Natural killer cell (primary cell): ENCODE data around the gene ZNF597. TPM values are rescaled to one million over a fixed set of nuclear protein-coding genes. Genes with fewer than 3 reads are reported as not detected.

Source experiments
- ATAC-seq, 3 donors: fragments of 150-1000 bp in 2 of 3; fragments of 200-7000 bp in 1 of 3; cut with Tn5 transposase; 1 replicate in 1 of 3; 2 replicates in 2 of 3; pipeline ENCODE4 v1.10.0; 2021; ENCODE audit warnings: mild to moderate bottlenecking in 2 of 3, moderate library complexity in 2 of 3
- DNase-seq, 2 donors: peaks; one replicate each; pipeline versions ENCODE4 v3.0.0 to v3.0.0-alpha.2; 2013 to 2021; ENCODE audit warnings: mixed read lengths in 1 of 2
- H3K27ac ChIP-seq: one replicate; pipeline ENCODE4 v1.5.1; 2013; ENCODE audit warnings: mild to moderate bottlenecking, low read length
- H3K27me3 ChIP-seq: one replicate; pipeline ENCODE4 v1.6.1; 2013; ENCODE audit warnings: low read length; ENCODE audit not compliant: control insufficient read depth, insufficient read depth
- H3K36me3 ChIP-seq: one replicate; pipeline ENCODE4 v1.6.1; 2013; ENCODE audit warnings: low read length; ENCODE audit not compliant: control insufficient read depth, insufficient read depth
- H3K4me1 ChIP-seq: one replicate; pipeline ENCODE4 v1.6.1; 2013; ENCODE audit warnings: low read length; ENCODE audit not compliant: control insufficient read depth, insufficient read depth
- H3K4me3 ChIP-seq: one replicate; pipeline ENCODE4 v1.5.1; 2013; ENCODE audit warnings: low read length
- H3K9me3 ChIP-seq: one replicate; pipeline ENCODE4 v1.6.1; 2013; ENCODE audit warnings: low read length; ENCODE audit not compliant: control insufficient read depth, insufficient read depth
- H3K27ac Mint-ChIP-seq, 2 donors: one replicate each; pipeline ENCODE4 v1.8.0; 2022; ENCODE audit warnings: mild to moderate bottlenecking in 2 of 2, mixed read lengths in 2 of 2, moderate library complexity in 1 of 2
- H3K27me3 Mint-ChIP-seq, 2 donors: one replicate each; pipeline ENCODE4 v1.8.0; 2022; ENCODE audit warnings: low read depth in 2 of 2, mixed read lengths in 2 of 2
- H3K36me3 Mint-ChIP-seq: one replicate; pipeline ENCODE4 v1.8.0; 2022; ENCODE audit warnings: mixed read lengths
- H3K4me1 Mint-ChIP-seq, 2 donors: one replicate each; pipeline ENCODE4 v1.8.0; 2022; ENCODE audit warnings: mixed read lengths in 2 of 2
- H3K4me3 Mint-ChIP-seq: one replicate; pipeline ENCODE4 v1.8.0; 2022; ENCODE audit warnings: mild to moderate bottlenecking, moderate library complexity, mixed read lengths
- H3K9me3 Mint-ChIP-seq, 2 donors: one replicate each; pipeline ENCODE4 v1.8.0; 2022; ENCODE audit warnings: mixed read lengths in 2 of 2
- CTCF ChIP-seq: fragments of 200-600 bp; IDR thresholded peaks from one replicate; pipeline ENCODE4 v1.8.0; 2022; ENCODE audit warnings: antibody characterized with exemption
- whole genome bisulfite sequencing: methylation state at CpG from one replicate; pipeline ENCODE4 v1.1.7; 2013; ENCODE audit warnings: missing lambda C conversion rate; ENCODE audit not compliant: insufficient coverage; 5-methylcytosine and 5-hydroxymethylcytosine counted together
- intact Hi-C: fragments of 100-400 bp; cut with micrococcal nuclease; formaldehyde crosslinking; loops from one replicate; pipeline ENCODE4 v1.14.2; 2022
- total RNA-seq, 4 donors: library from RNA; stranded (reverse); fragments of 120-200 nt in 1 of 4; gene quantifications; one replicate each; pipeline versions ENCODE4 v1.2.3 to v1.2.4, GENCODE V29; 2013 to 2022

ZNF597 gene
- total RNA-seq, 3 donors from 2014 or later (not counting 1 experiment from before 2014, with no cell fraction given), result 1.8 to 3.5 (median 2.8) TPM

DNA sequence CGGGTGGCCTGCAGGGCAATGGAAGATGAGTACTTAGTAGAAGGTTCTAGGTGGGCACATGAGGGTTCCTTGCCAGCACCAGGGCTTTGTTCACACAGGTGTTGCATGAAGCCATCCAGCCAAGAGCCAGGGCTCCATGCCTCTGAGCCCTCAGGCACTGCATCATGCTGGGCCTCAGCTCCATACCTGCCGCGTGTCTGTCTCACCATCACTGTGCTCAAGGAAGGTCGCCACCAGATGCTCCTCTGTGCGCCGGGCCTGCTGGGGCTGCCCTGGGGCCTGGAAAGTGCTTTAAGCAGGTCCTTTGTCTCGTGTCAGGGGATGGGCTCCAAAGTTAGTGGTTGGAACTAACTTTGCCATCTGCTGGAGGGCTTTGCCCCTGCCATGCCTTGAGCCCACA, 26.4 kb upstream of the ZNF597 start:
- H3K27ac Mint-ChIP-seq, result peak overlapping the region in 1 of 2 donors; percentile 41
- no peaks in the 10 kb centered on the region for H3K27me3 Mint-ChIP-seq
- ATAC-seq, result no peak
- Histone ChIP-seq H3K27me3 (no peaks in the 10 kb centered on the region), H3K27ac (no peak overlapping the region), H3K36me3 (peaks cover 6% of the 10 kb centered on the region), H3K4me1 (peaks cover 19% of the 10 kb centered on the region), H3K9me3 (no peaks in the 10 kb centered on the region), H3K4me3 (no peak overlapping the region)
- WGBS, result 89% methylated on average over 7 of the region's 7 CpGs
- H3K4me1 Mint-ChIP-seq, result peaks cover 43 to 60% of the 10 kb centered on the region in 2 donors
- no peaks in the 10 kb centered on the region for H3K9me3 Mint-ChIP-seq
- TF ChIP-seq CTCF, result no peak
- intact Hi-C loops, result loop anchor here (10.0 kb wide), 1 partner anchor 285 kb away; the partner anchor contains the start of gene OR1F1
- no peaks in the 10 kb centered on the region for H3K36me3 Mint-ChIP-seq
- no peak for DNase-seq
- H3K4me3 Mint-ChIP-seq, result no peak overlapping the region

DNA sequence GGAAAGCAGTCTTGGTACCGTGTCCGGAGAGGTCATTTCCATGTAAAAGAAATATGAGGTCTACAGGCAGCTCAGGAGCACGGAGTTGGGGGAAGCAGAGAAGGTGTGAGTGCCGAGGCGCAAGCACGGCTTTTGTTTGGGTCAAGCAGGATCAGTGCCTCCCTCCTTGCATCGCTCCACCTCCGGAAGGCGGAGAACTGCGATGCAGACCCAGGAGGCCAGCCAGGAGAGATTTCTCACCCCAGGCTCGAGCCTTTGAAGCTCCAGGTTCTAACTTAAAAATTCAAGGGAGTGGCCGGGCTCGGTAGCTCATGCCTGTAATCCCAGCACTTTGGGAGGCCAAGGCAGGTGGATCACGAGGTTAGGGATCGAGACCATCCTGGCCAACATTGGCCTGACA, 25.2 kb upstream of the ZNF597 start:
- Histone ChIP-seq H3K4me1 (peaks cover 27% of the 10 kb centered on the region), H3K4me3 (no peak overlapping the region), H3K27me3 (no peaks in the 10 kb centered on the region), H3K27ac (no peak overlapping the region), H3K9me3 (no peaks in the 10 kb centered on the region), H3K36me3 (peaks cover 6% of the 10 kb centered on the region)
- Mint-ChIP-seq H3K9me3 (no peaks in the 10 kb centered on the region), H3K4me3 (no peak overlapping the region), H3K27me3 (no peaks in the 10 kb centered on the region), H3K4me1 (peaks cover 50 to 67% of the 10 kb centered on the region in 2 donors), H3K36me3 (no peaks in the 10 kb centered on the region), H3K27ac (peak overlapping the region; percentile 66 to 73)
- WGBS, result 96% methylated on average over 15 of the region's 15 CpGs
- intact Hi-C loops, result loop anchor here (10.0 kb wide), 1 partner anchor 284 kb away; the partner anchor contains the start of gene OR1F1
- DNase-seq (no peak), ATAC-seq (no peak)
- no peak for TF ChIP-seq CTCF

DNA sequence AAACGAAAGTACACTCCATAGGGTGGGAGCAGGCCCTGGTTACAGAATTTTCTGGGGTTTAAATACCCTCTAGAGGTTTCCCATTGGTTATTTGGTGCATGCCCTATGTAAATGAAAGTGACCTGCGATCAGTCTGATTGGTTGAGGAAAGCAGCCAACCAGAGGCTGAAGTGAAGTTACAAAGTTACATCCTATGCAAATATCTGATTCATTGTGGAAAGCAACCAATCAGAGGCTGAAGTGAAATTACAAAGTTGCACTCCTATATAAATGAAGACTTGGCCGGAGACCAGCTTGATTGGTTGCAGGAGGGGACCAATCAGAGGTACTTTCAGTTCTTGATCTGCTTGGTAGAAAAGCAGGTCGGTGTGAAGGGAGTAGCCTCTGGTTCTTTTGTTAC, 24.6 kb upstream of the ZNF597 start:
- Histone ChIP-seq H3K4me3 (no peak overlapping the region), H3K36me3 (peaks cover 6% of the 10 kb centered on the region), H3K27ac (no peak overlapping the region), H3K9me3 (no peaks in the 10 kb centered on the region), H3K27me3 (no peaks in the 10 kb centered on the region), H3K4me1 (peaks cover 27% of the 10 kb centered on the region)
- intact Hi-C loops, result loop anchor here (10.0 kb wide), 1 partner anchor 283 kb away; the partner anchor contains the start of gene OR1F1
- Mint-ChIP-seq H3K4me1 (peaks cover 44 to 61% of the 10 kb centered on the region in 2 donors), H3K9me3 (no peaks in the 10 kb centered on the region), H3K4me3 (no peak overlapping the region), H3K36me3 (no peaks in the 10 kb centered on the region), H3K27ac (peak overlapping the region; percentile 66 to 73), H3K27me3 (no peaks in the 10 kb centered on the region)
- ATAC-seq (peak in 1 of 3 donors; percentile 17), DNase-seq (no peak)
- no peak for TF ChIP-seq CTCF
- WGBS, result 90% methylated on average over 4 of the region's 4 CpGs

- ATAC-seq (no peak), DNase-seq (no peak)
- H3K27ac Mint-ChIP-seq, result peak overlapping the region; percentile 66 to 73
- H3K27me3 Mint-ChIP-seq, result no peaks in the 10 kb centered on the region
- no peaks in the 10 kb centered on the region for H3K27me3 ChIP-seq
- no peak overlapping the region for H3K4me3 ChIP-seq
- peaks cover 6% of the 10 kb centered on the region for H3K36me3 ChIP-seq
- no peak for TF ChIP-seq CTCF
- no peak overlapping the region for H3K27ac ChIP-seq
- H3K9me3 ChIP-seq, result no peaks in the 10 kb centered on the region
- 95% methylated on average over 8 of the region's 8 CpGs for WGBS
- no peaks in the 10 kb centered on the region for H3K36me3 Mint-ChIP-seq
- intact Hi-C loops, result loop anchor here (10.0 kb wide), 1 partner anchor 282 kb away; the partner anchor contains the start of gene OR1F1
- H3K4me1 Mint-ChIP-seq, result peaks cover 43 to 58% of the 10 kb centered on the region in 2 donors
- H3K4me1 ChIP-seq, result peaks cover 27% of the 10 kb centered on the region
- no peak overlapping the region for H3K4me3 Mint-ChIP-seq
- H3K9me3 Mint-ChIP-seq, result no peaks in the 10 kb centered on the region
These were observed 23.9 kb upstream of the ZNF597 start for GRCh38 chr16:3467182-3467581.
